Measurements from ENCODE around the gene THRB. TPM values are rescaled to one million over a fixed set of nuclear protein-coding genes. Genes with fewer than 3 reads are reported as not detected.

The THRB gene
- total and polyA plus RNA-seq, 8 donors: 2.1 to 12.4 (median 7.8) TPM

DNA sequence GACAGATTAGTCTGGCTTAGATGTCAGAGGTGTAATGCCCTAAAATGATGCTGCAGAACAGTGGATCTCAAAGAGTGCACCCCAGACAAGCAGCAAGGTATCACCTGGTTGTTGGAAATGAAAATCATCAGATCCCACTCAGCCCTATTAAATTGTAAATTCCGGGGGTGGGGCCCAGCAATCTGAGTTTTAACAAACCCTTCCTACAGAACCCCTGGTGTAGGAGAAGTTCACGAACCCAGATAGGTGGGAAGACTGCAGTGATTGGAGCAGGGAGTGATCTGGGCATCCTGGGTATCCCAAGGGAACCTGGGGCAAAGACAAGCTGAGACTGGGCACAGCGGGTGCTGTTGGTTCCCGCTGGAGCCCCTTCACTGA lies 24.3 kb upstream of the THRB start:
- no peak for ATAC-seq
- H3K4me3 ChIP-seq: no peak overlapping the region

GRCh38 chr3:24514119-24514518 lies 19.5 kb upstream of the THRB start:
- intact Hi-C loops (cut with DNase I): no loop called here
- H3K27me3 ChIP-seq: no peaks in the 10 kb centered on the region
- no peak for DNase-seq
- WGBS, 2 donors: 77 to 84% methylated on average over 4 of the region's 4 CpGs
- H3K4me1 ChIP-seq: no peaks in the 10 kb centered on the region
- TF ChIP-seq CTCF (IDR thresholded peaks at IDR 0.05): no peak
- FAIRE-seq: no peak
- H3K27ac ChIP-seq: no peak overlapping the region
- H3K4me3 ChIP-seq: no peak overlapping the region
- no peaks in the 10 kb centered on the region for H3K9me3 ChIP-seq
- H3K36me3 ChIP-seq: no peaks in the 10 kb centered on the region
- no peak for ATAC-seq

More for the DNA sequence above, 24.3 kb upstream of the THRB start:
- Histone ChIP-seq H3K27ac (no peak overlapping the region), H3K9me3 (no peaks in the 10 kb centered on the region), H3K27me3 (no peaks in the 10 kb centered on the region), H3K4me1 (peaks cover 0 to 2% (median 0%) of the 10 kb centered on the region in 3 donors), H3K36me3 (no peaks in the 10 kb centered on the region)
- intact Hi-C loops (cut with DNase I): no loop called here
- DNase-seq (no peak), FAIRE-seq (no peak)
- WGBS, 2 donors: 77 to 90% methylated on average over 4 of the region's 4 CpGs
- no peak for TF ChIP-seq CTCF (IDR thresholded peaks at IDR 0.05)

DNA sequence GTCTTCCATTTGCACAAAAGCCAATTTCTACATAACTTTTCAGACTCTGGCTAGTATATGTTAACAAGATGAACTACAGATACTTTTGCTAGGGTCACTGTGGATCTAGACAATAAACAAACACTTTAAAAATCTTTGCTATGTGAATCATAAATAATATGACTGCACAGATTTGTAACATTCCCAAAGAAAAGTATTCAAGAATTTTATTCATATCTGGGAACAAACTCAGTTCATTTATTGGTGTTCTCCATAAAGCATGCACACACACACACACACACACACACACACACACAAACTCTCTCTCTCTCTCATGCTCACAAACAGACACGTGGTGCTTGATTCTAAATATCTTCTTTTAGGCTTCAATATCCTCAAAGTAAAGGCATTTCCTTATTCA lies 18.8 kb upstream of the THRB start:
- no peak for ATAC-seq
- intact Hi-C loops (cut with DNase I): no loop called here
- FAIRE-seq: no peak

DNA sequence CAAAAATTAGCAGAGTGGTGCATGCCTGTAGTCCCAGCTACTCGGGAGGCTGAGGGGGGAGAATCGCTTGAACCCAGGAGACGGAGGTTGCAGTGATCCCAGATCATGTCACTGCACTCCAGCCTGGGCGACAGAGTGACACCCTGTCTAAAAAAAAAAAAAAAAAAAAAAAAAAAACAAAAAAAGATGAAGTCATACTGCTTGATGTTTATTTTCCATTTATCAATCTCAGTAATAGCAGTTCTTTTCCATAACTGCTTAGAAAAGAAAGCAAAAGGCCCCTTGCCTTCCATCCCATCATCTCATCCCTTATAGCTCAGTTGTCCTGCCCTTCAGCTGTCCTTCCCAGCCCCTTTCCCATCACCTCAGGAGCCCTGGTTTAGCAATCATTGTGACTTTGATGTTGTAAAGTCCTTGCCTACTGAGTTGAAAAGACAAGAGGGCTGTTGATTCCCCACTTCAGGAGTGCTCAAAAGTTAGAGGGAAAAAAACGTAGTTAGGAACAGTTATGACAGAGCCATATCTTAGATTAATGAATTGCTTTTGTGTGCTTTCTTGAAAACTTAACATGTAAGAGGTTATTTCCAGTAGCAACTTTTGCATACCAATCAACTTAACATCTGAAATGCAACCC lies 18.0 kb upstream of the THRB start:
- no peak for TF ChIP-seq CTCF (IDR thresholded peaks at IDR 0.05)
- intact Hi-C loops (cut with DNase I): no loop called here
- Histone ChIP-seq H3K4me1 (no peaks in the 10 kb centered on the region), H3K27ac (no peak overlapping the region), H3K27me3 (no peaks in the 10 kb centered on the region), H3K36me3 (no peaks in the 10 kb centered on the region), H3K4me3 (no peak overlapping the region), H3K9me3 (no peaks in the 10 kb centered on the region)
- ATAC-seq (no peak), FAIRE-seq (no peak), DNase-seq (no peak)
- 82 to 90% methylated on average over 5 of the region's 5 CpGs for WGBS, 2 donors

More for the DNA sequence above, 18.8 kb upstream of the THRB start:
- DNase-seq: no peak
- no peaks in the 10 kb centered on the region for H3K36me3 ChIP-seq
- no peak overlapping the region for H3K4me3 ChIP-seq
- no peaks in the 10 kb centered on the region for H3K9me3 ChIP-seq
- 67 to 73% methylated on average over 1 of the region's 1 CpG for WGBS, 2 donors
- H3K4me1 ChIP-seq: no peaks in the 10 kb centered on the region
- no peak for TF ChIP-seq CTCF (IDR thresholded peaks at IDR 0.05)
- H3K27ac ChIP-seq: no peak overlapping the region
- no peaks in the 10 kb centered on the region for H3K27me3 ChIP-seq

DNA sequence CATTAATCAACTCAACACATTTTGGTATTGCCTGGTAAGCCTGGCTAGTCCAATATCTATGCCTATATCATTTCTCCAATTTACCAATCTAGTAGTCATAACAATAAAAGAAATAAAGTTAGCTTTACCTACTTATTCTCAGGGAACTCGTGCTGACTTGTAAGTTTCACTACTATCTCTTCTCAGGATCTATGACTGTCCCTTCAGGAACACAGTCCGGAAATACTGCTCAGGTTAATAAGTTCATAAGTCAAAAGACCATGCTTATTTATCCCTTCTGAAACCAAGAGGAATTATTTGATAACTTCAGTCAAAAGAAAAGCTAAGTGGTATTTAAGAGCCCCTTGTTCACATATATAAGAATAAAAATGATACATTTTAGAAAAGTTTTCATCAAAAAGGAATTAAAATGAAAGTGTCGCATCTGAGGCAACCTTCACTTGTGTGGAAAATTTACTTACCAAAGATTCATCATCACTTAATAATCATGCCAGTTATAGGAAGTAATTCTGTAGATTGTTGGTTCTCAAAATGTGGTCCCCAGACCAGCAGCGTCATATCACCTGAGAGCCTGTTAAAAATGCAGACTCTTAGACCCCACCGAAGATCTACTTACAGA lies 15.5 kb upstream of the THRB start:
- Histone ChIP-seq H3K9me3 (no peaks in the 10 kb centered on the region), H3K4me1 (no peaks in the 10 kb centered on the region), H3K27ac (no peak overlapping the region), H3K36me3 (no peaks in the 10 kb centered on the region), H3K27me3 (no peaks in the 10 kb centered on the region), H3K4me3 (no peak overlapping the region)
- intact Hi-C loops (cut with DNase I): no loop called here
- WGBS, 2 donors: 91 to 93% methylated on average over 5 of the region's 5 CpGs
- no peak for TF ChIP-seq CTCF (IDR thresholded peaks at IDR 0.05)
- FAIRE-seq (no peak), ATAC-seq (no peak), DNase-seq (no peak)
